HCT116 (cell line): ENCODE measurements around the gene JADE1. TPM values are rescaled to one million over a fixed set of nuclear protein-coding genes. Genes with fewer than 3 reads are reported as not detected.
A peak's percentile ranks its signal among the peaks of the same experiment; 100 is the strongest.

ENCODE experiments used
- ATAC-seq: fragments of 200-7000 bp; cut with Tn5 transposase; 2 replicates; pipeline ENCODE4 v1.9.1; 2020; ENCODE audit warnings: mild to moderate bottlenecking, moderate library complexity
- BruUV-seq: library from RNA; stranded (reverse); fragments of 400-500 nt; replicated peaks from 2 replicates; lab custom pipeline; 2021; lab: Mats Ljungman, UMichigan
- CTCF ChIA-PET: fragments of 300-600 bp; sonication (Branson Sonifier 250); formaldehyde crosslinking; loops from one replicate; lab custom pipeline; 2021; ENCODE audit warnings: antibody characterized with exemption; lab: Charles Lee
- POLR2A ChIA-PET: fragments of 300-600, 350-600 bp; sonication (Branson Sonifier 250); formaldehyde crosslinking; loops from one replicate; lab custom pipeline; 2021; ENCODE audit warnings: antibody characterized with exemption; lab: Charles Lee
- RAD21 ChIA-PET, 2 experiments: fragments of 300-600 bp; sonication (Branson Sonifier 250); formaldehyde crosslinking; loops; one replicate each; lab custom pipeline; 2023; ENCODE audit warnings: low total read pairs in 2 of 2; ENCODE audit not compliant: uncharacterized antibody in 2 of 2, unreplicated experiment in 2 of 2, low non-redundant PET in 1 of 2; lab: Charles Lee
- DNase-seq: peaks from one replicate; pipeline ENCODE4 v3.0.0-alpha.2; 2010; ENCODE audit warnings: low read depth, low spot score
- H2AFZ ChIP-seq: fragments of 200-600 bp; shearing (Covaris generic), sonication (generic); 2 replicates; pipeline ENCODE4 v1.6.1; 2017; ENCODE audit warnings: low read depth, mixed run types, mixed read lengths, antibody characterized with exemption, low read length; ENCODE audit not compliant: poor library complexity, severe bottlenecking
- H3K27ac ChIP-seq: 2 replicates; pipeline ENCODE4 v1.5.1; 2012; ENCODE audit warnings: low read depth, low read length
- H3K27me3 ChIP-seq: fragments of 200-600 bp; sonication (generic); 2 replicates; pipeline ENCODE4 v1.6.1; 2016; ENCODE audit warnings: mixed run types, low read length, mixed read lengths; ENCODE audit not compliant: insufficient read depth
- H3K36me3 ChIP-seq, 2 experiments: fragments of 200-500 bp in 1 of 2; fragments of 200-600 bp in 1 of 2; sonication (Bioruptor generic) in 1 of 2; sonication (generic) in 1 of 2; 2 replicates each; pipeline versions ENCODE4 v1.5.1 to v1.6.1; 2014 to 2016; ENCODE audit warnings: low read length in 2 of 2, inconsistent platforms in 1 of 2, mixed read lengths in 1 of 2, mixed run types in 1 of 2; ENCODE audit not compliant: insufficient read depth in 2 of 2, control insufficient read depth in 1 of 2
- H3K4me1 ChIP-seq, 2 experiments: fragments of 200-600 bp in 1 of 2; sonication (generic) in 1 of 2; 2 replicates each; pipeline versions ENCODE4 v1.5.1 to v1.6.1; 2012 to 2017; ENCODE audit warnings: low read length in 2 of 2, inconsistent platforms in 1 of 2, mild to moderate bottlenecking in 1 of 2, mixed read lengths in 1 of 2, mixed run types in 1 of 2, moderate library complexity in 1 of 2; ENCODE audit not compliant: insufficient read depth in 2 of 2, control insufficient read depth in 1 of 2
- H3K4me2 ChIP-seq: fragments of 200-600 bp; sonication (generic); 2 replicates; pipeline ENCODE4 v1.6.1; 2017; ENCODE audit warnings: mixed run types, low read length, mixed read lengths
- H3K4me3 ChIP-seq, 2 experiments: fragments of 200-600 bp in 1 of 2; sonication (generic) in 1 of 2; replicated peaks in 1 of 2; 2 replicates each; pipeline ENCODE4 v1.5.1; 2011 to 2016; ENCODE audit warnings: low read length in 2 of 2, control low read depth in 1 of 2, low read depth in 1 of 2, mild to moderate bottlenecking in 1 of 2, mixed read lengths in 1 of 2, mixed run types in 1 of 2
- H3K79me2 ChIP-seq: fragments of 200-600 bp; sonication (generic); 2 replicates; pipeline ENCODE4 v1.6.1; 2017; ENCODE audit warnings: mild to moderate bottlenecking, mixed run types, low read length, moderate library complexity, mixed read lengths; ENCODE audit not compliant: insufficient read depth
- H3K9ac ChIP-seq: fragments of 200-600 bp; sonication (generic); 2 replicates; pipeline ENCODE4 v1.6.1; 2016; ENCODE audit warnings: low read length, mixed read lengths
- H3K9me2 ChIP-seq: fragments of 200-600 bp; sonication (generic), shearing (Covaris generic); 2 replicates; pipeline ENCODE4 v1.6.1; 2017; ENCODE audit warnings: mixed run types, mild to moderate bottlenecking, moderate library complexity; ENCODE audit not compliant: insufficient read depth
- H3K9me3 ChIP-seq, 2 experiments: fragments of 200-500 bp in 1 of 2; fragments of 200-600 bp in 1 of 2; sonication (Bioruptor generic) in 1 of 2; sonication (generic) in 1 of 2; 2 replicates each; pipeline ENCODE4 v1.6.1; 2014 to 2017; ENCODE audit warnings: low read length in 2 of 2, mixed read lengths in 2 of 2, inconsistent platforms in 1 of 2, low read depth in 1 of 2, mild to moderate bottlenecking in 1 of 2, mixed run types in 1 of 2, moderate library complexity in 1 of 2; ENCODE audit not compliant: control insufficient read depth in 1 of 2, insufficient read depth in 1 of 2
- H4K20me1 ChIP-seq: fragments of 200-600 bp; sonication (generic), shearing (Covaris generic); 2 replicates; pipeline ENCODE4 v1.6.1; 2017; ENCODE audit warnings: mixed run types, mild to moderate bottlenecking, moderate library complexity; ENCODE audit not compliant: insufficient read depth
- ELF1 ChIP-seq: IDR thresholded peaks from 2 replicates; pipeline ENCODE4 v1.6.1; 2012; ENCODE audit warnings: low read depth, borderline replicate concordance
- POLR2A ChIP-seq: IDR thresholded peaks from 2 replicates; pipeline ENCODE4 v1.7.0; 2011; ENCODE audit warnings: borderline replicate concordance; ENCODE audit not compliant: insufficient read depth, insufficient read length; ENCODE audit errors: extremely low read depth
- RAD21 ChIP-seq: IDR thresholded peaks from 2 replicates; pipeline ENCODE4 v1.6.1; 2012; ENCODE audit warnings: low read depth, mild to moderate bottlenecking
- intact Hi-C: fragments of 100-400 bp; cut with micrococcal nuclease; formaldehyde crosslinking; loops from 2 replicates; pipeline ENCODE4 v1.10.0; 2022
- total RNA-seq: library from RNA; stranded (reverse); gene quantifications from one replicate; pipeline ENCODE4 v1.2.1, GENCODE V29; 2021; ENCODE audit not compliant: unreplicated experiment
- TF ChIP-seq, protein P1 (sequence below): IDR thresholded peaks from 2 replicates; pipeline ENCODE4 v1.6.1; 2011; ENCODE audit warnings: mild to moderate bottlenecking, low read length, moderate library complexity; ENCODE audit not compliant: insufficient replicate concordance; ENCODE audit errors: extremely low read depth
- TF ChIP-seq, protein P2 (sequence below): IDR thresholded peaks from 2 replicates; pipeline ENCODE4 v1.6.1; 2012; ENCODE audit warnings: low read depth
- TF ChIP-seq, protein P3 (sequence below), 3 experiments: fragments of 200-600 bp in 1 of 3; sonication (generic) in 1 of 3; IDR thresholded peaks in 2 of 3; conservative IDR thresholded peaks in 1 of 3; 2 replicates each; pipeline ENCODE4 v1.5.1; 2012 to 2017; ENCODE audit warnings: low read depth in 2 of 3, low read length in 2 of 3, antibody characterized with exemption in 1 of 3, borderline replicate concordance in 1 of 3, control low read depth in 1 of 3, mild to moderate bottlenecking in 1 of 3, mixed read lengths in 1 of 3, mixed run types in 1 of 3, moderate library complexity in 1 of 3; ENCODE audit not compliant: insufficient read depth in 1 of 3

The JADE1 gene
- total RNA-seq, 1 experiment from 2014 or later = 26.5 TPM

DNA sequence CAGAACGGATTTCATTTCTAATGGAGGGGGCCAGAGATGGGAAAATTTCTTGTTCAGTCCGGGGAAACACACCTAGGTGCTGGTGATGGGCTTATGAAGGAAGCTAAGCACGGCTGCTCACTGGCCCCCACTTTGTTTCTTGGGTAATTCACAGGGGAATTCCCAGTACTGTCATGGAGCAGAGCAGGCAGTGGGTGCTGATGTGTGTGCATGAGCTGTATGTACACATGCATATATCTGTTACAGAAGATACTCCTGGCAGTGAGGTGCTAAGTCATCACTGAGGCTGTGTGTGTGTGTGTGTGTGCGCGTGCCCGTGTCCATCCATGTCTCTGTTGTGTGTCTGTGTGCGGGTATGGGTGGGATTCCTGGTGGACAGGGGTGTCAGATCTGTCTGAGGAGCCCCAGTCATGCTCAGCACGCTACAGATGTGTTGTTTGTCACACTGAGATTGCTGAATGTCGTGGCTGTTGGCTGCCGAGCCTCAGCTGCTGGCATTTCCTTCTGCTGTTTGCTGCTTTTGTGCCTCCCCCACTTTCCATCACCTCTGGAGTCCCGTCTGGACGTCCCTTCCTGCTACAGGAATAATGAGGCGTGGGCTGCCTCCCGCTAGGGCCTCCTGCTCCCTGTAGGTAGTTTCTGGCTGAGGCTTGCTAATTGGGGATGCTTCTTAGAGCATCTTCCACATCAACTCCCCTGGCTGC lies 53.3 kb downstream of the JADE1 start:
- peaks cover 2 to 5% of the 10 kb centered on the region in 2 experiments; a peak in 2 of 4 replicates for H3K36me3 ChIP-seq
- CTCF ChIA-PET = interaction anchor here (0.7 to 1.5 kb wide), 2 partner anchors 408 to 671 kb away, joined by 3 to 6 read pairs; no protein-coding TSS in a partner anchor
- H3K27me3 ChIP-seq = no peaks in the 10 kb centered on the region
- H3K9me2 ChIP-seq = no peaks in the 10 kb centered on the region
- no peak overlapping the region for H2AFZ ChIP-seq
- BruUV-seq = no TSS peak
- DNase-seq (no peak), ATAC-seq (0 out of 2 replicates have a peak, but pooled peaks have one; percentile 9)
- H3K4me2 ChIP-seq = no peak overlapping the region
- H3K4me1 ChIP-seq = no peaks in the 10 kb centered on the region
- H3K79me2 ChIP-seq = no peaks in the 10 kb centered on the region
- POLR2A ChIA-PET = no interaction called here
- no peak overlapping the region for H3K27ac ChIP-seq
- no peaks in the 10 kb centered on the region for H3K9me3 ChIP-seq
- no peaks in the 10 kb centered on the region for H4K20me1 ChIP-seq
- TF ChIP-seq, protein P1, sequence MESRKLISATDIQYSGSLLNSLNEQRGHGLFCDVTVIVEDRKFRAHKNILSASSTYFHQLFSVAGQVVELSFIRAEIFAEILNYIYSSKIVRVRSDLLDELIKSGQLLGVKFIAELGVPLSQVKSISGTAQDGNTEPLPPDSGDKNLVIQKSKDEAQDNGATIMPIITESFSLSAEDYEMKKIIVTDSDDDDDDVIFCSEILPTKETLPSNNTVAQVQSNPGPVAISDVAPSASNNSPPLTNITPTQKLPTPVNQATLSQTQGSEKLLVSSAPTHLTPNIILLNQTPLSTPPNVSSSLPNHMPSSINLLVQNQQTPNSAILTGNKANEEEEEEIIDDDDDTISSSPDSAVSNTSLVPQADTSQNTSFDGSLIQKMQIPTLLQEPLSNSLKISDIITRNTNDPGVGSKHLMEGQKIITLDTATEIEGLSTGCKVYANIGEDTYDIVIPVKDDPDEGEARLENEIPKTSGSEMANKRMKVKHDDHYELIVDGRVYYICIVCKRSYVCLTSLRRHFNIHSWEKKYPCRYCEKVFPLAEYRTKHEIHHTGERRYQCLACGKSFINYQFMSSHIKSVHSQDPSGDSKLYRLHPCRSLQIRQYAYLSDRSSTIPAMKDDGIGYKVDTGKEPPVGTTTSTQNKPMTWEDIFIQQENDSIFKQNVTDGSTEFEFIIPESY = no peak
- intact Hi-C loops = loop anchor here (1.0 to 2.0 kb wide), 6 partner anchors 54 to 671 kb away; partner anchors contain the start of gene JADE1
- RAD21 ChIA-PET = no interaction called here
- no peak overlapping the region for H3K9ac ChIP-seq
- no peak overlapping the region for H3K4me3 ChIP-seq

DNA sequence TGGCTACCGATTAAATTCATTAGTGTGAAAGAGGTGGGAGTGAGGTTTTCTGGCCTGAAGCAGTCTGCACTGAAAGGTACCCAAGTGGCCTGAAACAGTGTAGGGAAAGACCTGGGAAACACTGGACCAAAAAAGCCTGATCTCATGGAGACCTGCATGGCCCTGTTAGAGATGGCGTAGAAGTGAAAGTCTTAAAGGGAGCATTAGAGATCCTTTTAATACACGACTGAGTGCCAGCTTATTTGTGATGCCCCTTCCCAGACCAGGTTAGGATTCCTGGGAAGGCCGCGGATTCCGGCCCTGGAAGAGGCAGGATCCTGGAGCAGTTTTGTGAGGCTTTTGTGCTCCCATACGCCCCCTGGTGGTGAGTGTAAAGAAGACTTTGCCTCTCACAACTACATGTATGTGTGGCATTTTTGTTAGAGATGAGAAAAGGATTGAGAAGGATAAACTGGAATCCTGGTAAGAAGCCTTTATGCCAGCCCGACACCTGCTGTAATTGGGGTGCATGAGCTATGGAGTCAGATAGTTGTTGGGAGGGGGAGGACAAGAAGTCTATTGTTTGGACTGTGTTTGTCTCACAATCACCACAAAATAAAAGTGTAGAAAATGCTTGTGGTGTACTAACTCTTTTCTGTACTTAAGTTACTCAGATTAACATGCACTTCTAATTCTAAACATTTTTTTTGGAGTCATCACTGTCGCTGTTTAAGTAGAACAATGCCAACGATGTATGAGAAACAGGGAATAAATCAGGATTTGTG lies 54.0 kb downstream of the JADE1 start:
- no TSS peak for BruUV-seq
- peak; percentile 42 for DNase-seq
- no peaks in the 10 kb centered on the region for H3K9me2 ChIP-seq
- ChIA-PET CTCF (no interaction called here), RAD21 (no interaction called here)
- no peak overlapping the region for H3K4me3 ChIP-seq
- H3K4me1 ChIP-seq = no peaks in the 10 kb centered on the region
- TF ChIP-seq RAD21 (peak; percentile 71), ELF1 (no peak), POLR2A (no peak)
- TF ChIP-seq, protein P2, sequence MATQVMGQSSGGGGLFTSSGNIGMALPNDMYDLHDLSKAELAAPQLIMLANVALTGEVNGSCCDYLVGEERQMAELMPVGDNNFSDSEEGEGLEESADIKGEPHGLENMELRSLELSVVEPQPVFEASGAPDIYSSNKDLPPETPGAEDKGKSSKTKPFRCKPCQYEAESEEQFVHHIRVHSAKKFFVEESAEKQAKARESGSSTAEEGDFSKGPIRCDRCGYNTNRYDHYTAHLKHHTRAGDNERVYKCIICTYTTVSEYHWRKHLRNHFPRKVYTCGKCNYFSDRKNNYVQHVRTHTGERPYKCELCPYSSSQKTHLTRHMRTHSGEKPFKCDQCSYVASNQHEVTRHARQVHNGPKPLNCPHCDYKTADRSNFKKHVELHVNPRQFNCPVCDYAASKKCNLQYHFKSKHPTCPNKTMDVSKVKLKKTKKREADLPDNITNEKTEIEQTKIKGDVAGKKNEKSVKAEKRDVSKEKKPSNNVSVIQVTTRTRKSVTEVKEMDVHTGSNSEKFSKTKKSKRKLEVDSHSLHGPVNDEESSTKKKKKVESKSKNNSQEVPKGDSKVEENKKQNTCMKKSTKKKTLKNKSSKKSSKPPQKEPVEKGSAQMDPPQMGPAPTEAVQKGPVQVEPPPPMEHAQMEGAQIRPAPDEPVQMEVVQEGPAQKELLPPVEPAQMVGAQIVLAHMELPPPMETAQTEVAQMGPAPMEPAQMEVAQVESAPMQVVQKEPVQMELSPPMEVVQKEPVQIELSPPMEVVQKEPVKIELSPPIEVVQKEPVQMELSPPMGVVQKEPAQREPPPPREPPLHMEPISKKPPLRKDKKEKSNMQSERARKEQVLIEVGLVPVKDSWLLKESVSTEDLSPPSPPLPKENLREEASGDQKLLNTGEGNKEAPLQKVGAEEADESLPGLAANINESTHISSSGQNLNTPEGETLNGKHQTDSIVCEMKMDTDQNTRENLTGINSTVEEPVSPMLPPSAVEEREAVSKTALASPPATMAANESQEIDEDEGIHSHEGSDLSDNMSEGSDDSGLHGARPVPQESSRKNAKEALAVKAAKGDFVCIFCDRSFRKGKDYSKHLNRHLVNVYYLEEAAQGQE = no peak
- TF ChIP-seq, protein P3, sequence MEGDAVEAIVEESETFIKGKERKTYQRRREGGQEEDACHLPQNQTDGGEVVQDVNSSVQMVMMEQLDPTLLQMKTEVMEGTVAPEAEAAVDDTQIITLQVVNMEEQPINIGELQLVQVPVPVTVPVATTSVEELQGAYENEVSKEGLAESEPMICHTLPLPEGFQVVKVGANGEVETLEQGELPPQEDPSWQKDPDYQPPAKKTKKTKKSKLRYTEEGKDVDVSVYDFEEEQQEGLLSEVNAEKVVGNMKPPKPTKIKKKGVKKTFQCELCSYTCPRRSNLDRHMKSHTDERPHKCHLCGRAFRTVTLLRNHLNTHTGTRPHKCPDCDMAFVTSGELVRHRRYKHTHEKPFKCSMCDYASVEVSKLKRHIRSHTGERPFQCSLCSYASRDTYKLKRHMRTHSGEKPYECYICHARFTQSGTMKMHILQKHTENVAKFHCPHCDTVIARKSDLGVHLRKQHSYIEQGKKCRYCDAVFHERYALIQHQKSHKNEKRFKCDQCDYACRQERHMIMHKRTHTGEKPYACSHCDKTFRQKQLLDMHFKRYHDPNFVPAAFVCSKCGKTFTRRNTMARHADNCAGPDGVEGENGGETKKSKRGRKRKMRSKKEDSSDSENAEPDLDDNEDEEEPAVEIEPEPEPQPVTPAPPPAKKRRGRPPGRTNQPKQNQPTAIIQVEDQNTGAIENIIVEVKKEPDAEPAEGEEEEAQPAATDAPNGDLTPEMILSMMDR (IDR thresholded peaks at IDR 0.05 in 2 of 3, conservative IDR thresholded peaks at IDR 0.05 in 1 of 3; ENCODE audit: borderline replicate concordance in 1 of 3, insufficient read depth in 1 of 3, low read depth in 2 of 3, low read length in 2 of 3) = peak; percentile 80 to 87 (median 85)
- TF ChIP-seq, all 23 proteins: peak for 2
- Histone ChIP-seq H3K9ac (no peak overlapping the region), H2AFZ (no peak overlapping the region), H3K36me3 (peaks cover 2 to 4% of the 10 kb centered on the region in 2 experiments; a peak in 2 of 4 replicates), H3K79me2 (no peaks in the 10 kb centered on the region), H3K27ac (no peak overlapping the region), H3K9me3 (no peaks in the 10 kb centered on the region), H3K27me3 (no peaks in the 10 kb centered on the region), H3K4me2 (no peak overlapping the region), H4K20me1 (no peaks in the 10 kb centered on the region)
- POLR2A ChIA-PET = no interaction called here
- ATAC-seq = peak; percentile 92
- intact Hi-C loops = loop anchor here (1.0 to 2.0 kb wide), 6 partner anchors 55 to 672 kb away; partner anchors contain the start of gene JADE1
